Gastroesophageal sphincter (tissue), 4 donors: ENCODE results near the gene HMSD. TPM values are rescaled to one million over a fixed set of nuclear protein-coding genes. Genes with fewer than 3 reads are reported as not detected.

Experiments
- ATAC-seq: fragments of 150-250 bp; one replicate; pipeline ENCODE4 v1.9.1; 2016; ENCODE audit warnings: mild to moderate bottlenecking, moderate library complexity
- H3K27ac ChIP-seq, 4 donors: fragments of 200-600 bp; sonication (generic) in 3 of 4; 1 replicate in 3 of 4; 2 replicates in 1 of 4; pipeline ENCODE4 v1.5.1; 2016 to 2019
- H3K27me3 ChIP-seq: fragments of 200-600 bp; sonication (generic); one replicate; pipeline ENCODE4 v1.5.1; 2019
- H3K36me3 ChIP-seq, 2 donors: fragments of 200-600 bp; sonication (generic); one replicate each; pipeline ENCODE4 v1.5.1; 2019; ENCODE audit warnings: control low read depth in 1 of 2
- H3K4me1 ChIP-seq, 3 donors: fragments of 200-600 bp; sonication (generic); 1 replicate in 2 of 3; 2 replicates in 1 of 3; pipeline ENCODE4 v1.5.1; 2016 to 2019; ENCODE audit warnings: control low read depth in 2 of 3
- H3K4me3 ChIP-seq, 2 donors: fragments of 200-600 bp; sonication (generic); one replicate each; pipeline ENCODE4 v1.5.1; 2019; ENCODE audit warnings: mild to moderate bottlenecking in 1 of 2, moderate library complexity in 1 of 2
- H3K9me3 ChIP-seq, 3 donors: fragments of 200-600 bp; sonication (generic); one replicate each; pipeline ENCODE4 v1.5.1; 2017 to 2019; ENCODE audit warnings: control low read depth in 2 of 3
- EP300 ChIP-seq: sonication (generic); formaldehyde crosslinking; IDR thresholded peaks from one replicate; pipeline ENCODE4 v1.6.1; 2017; ENCODE audit warnings: antibody characterized with exemption, mild to moderate bottlenecking
- POLR2A ChIP-seq, 2 donors: fragments of 450-650 bp; IDR thresholded peaks; one replicate each; pipeline ENCODE4 v1.6.1; 2017; ENCODE audit warnings: antibody characterized with exemption in 2 of 2, mild to moderate bottlenecking in 2 of 2, moderate library complexity in 1 of 2
- POLR2AphosphoS5 ChIP-seq: sonication (generic); formaldehyde crosslinking; IDR thresholded peaks from one replicate; pipeline ENCODE4 v1.6.1; 2017; ENCODE audit warnings: antibody characterized with exemption
- WGBS, 2 donors: methylation state at CpG; one replicate each; pipeline ENCODE4 v1.1.5; 2018; ENCODE audit warnings: low coverage in 1 of 2; 5-methylcytosine and 5-hydroxymethylcytosine counted together
- total RNA-seq, 4 donors: library from RNA; depleted of rRNA; stranded (reverse); fragments of >200 nt; gene quantifications; one replicate each; pipeline ENCODE4 v1.1.0, GENCODE V29; 2016
- TF ChIP-seq, protein P1 (sequence below), 4 experiments: fragments of 200-600 bp in 2 of 4; fragments of 450-650 bp in 2 of 4; sonication (generic) in 1 of 4; IDR thresholded peaks; one replicate each; pipeline ENCODE4 v1.5.1; 2017 to 2019; ENCODE audit warnings: antibody characterized with exemption in 4 of 4, mild to moderate bottlenecking in 2 of 4, moderate library complexity in 2 of 4

The HMSD gene
- total RNA-seq, 4 donors from 2014 or later, result not detected

DNA sequence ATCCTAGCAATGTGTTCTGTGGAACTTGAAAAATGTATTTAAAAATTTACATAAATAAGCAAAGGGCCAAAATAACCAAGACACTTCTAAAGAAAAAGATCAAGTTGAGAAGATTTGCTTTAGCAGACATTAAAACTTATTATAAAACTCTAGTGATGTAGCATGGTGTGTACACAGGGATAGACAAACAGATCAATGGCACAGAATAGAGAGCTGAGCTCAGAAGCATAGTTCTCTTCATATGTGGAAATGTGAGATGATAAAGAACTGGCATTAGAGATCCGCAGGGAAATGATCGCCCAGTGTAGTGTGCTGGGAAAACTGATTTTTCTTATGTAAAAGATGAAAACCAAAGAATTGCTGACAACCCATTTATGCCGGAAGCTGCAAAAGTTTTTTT lies 60.2 kb downstream of the HMSD start:
- Histone ChIP-seq H3K9me3 (no peaks in the 10 kb centered on the region), H3K36me3 (no peaks in the 10 kb centered on the region), H3K4me3 (no peak overlapping the region), H3K27ac (no peak overlapping the region), H3K4me1 (no peaks in the 10 kb centered on the region), H3K27me3 (no peaks in the 10 kb centered on the region)
- TF ChIP-seq, protein P1, sequence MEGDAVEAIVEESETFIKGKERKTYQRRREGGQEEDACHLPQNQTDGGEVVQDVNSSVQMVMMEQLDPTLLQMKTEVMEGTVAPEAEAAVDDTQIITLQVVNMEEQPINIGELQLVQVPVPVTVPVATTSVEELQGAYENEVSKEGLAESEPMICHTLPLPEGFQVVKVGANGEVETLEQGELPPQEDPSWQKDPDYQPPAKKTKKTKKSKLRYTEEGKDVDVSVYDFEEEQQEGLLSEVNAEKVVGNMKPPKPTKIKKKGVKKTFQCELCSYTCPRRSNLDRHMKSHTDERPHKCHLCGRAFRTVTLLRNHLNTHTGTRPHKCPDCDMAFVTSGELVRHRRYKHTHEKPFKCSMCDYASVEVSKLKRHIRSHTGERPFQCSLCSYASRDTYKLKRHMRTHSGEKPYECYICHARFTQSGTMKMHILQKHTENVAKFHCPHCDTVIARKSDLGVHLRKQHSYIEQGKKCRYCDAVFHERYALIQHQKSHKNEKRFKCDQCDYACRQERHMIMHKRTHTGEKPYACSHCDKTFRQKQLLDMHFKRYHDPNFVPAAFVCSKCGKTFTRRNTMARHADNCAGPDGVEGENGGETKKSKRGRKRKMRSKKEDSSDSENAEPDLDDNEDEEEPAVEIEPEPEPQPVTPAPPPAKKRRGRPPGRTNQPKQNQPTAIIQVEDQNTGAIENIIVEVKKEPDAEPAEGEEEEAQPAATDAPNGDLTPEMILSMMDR (IDR thresholded peaks at IDR 0.05), result no peak
- TF ChIP-seq POLR2AphosphoS5 (no peak), EP300 (no peak), POLR2A (IDR thresholded peaks at IDR 0.05) (no peak)
- 92% methylated on average over 3 of the region's 3 CpGs for WGBS, 2 donors
- no peak for ATAC-seq

Other genes with a start within 250 kb of the HMSD start
- not detected for gene SERPINB11, start 246.3 kb upstream of the HMSD start, total RNA-seq
- gene SERPINB7, start 173.9 kb upstream of the HMSD start, total RNA-seq, result not detected
- gene SERPINB2, start 61.6 kb upstream of the HMSD start, total RNA-seq, result 10 to 100 TPM in 1 of 4 donors, 1 to 10 TPM in 3; 1.2 to 14.5 (median 3.0) TPM
- gene SERPINB10, start 41.3 kb upstream of the HMSD start, total RNA-seq, result 1 to 10 TPM in 1 of 4 donors, not detected in 3; 2.0 TPM
- gene SERPINB8, start 20.8 kb downstream of the HMSD start, total RNA-seq, result 10 to 100 TPM in 3 of 4 donors, 1 to 10 TPM in 1; 6.4 to 16.6 (median 11.5) TPM
- gene LINC00305, start 199.8 kb downstream of the HMSD start, total RNA-seq, result not detected